ENCODE measurements around the gene BRWD1. TPM values are rescaled to one million over a fixed set of nuclear protein-coding genes. Genes with fewer than 3 reads are reported as not detected.

BRWD1 gene
- total RNA-seq, 4 donors from 2014 or later, result 65.3 to 99.4 (median 87.7) TPM

- H3K36me3 ChIP-seq, result peaks cover 0 to 22% (median 0%) of the 10 kb centered on the region in 3 donors
- H3K27ac ChIP-seq, result peak overlapping the region in 1 of 4 donors; percentile 99
- H3K27me3 ChIP-seq, result no peaks in the 10 kb centered on the region
- H3K4me1 ChIP-seq, result peaks cover 0 to 32% (median 10%) of the 10 kb centered on the region in 4 donors
- no peak overlapping the region for H3K4me3 ChIP-seq
- H3K9me3 ChIP-seq, result no peaks in the 10 kb centered on the region
- DNase-seq (ENCODE audit: low spot score in 2 of 2), result no peak
- no peak for TF ChIP-seq POLR2A (IDR thresholded peaks at IDR 0.05)
- WGBS, 2 donors, result 92 to 93% methylated on average over 7 of the region's 7 CpGs
These were observed 2.3 kb downstream of the BRWD1 start for GRCh38 chr21:39311164-39311563.

GRCh38 chr21:39307466-39307865, 6.0 kb downstream of the BRWD1 start:
- Histone ChIP-seq H3K27me3 (no peaks in the 10 kb centered on the region), H3K36me3 (peaks cover 0 to 37% (median 0%) of the 10 kb centered on the region in 3 donors), H3K4me3 (no peak overlapping the region), H3K9me3 (no peaks in the 10 kb centered on the region), H3K27ac (no peak overlapping the region), H3K4me1 (peaks cover 0 to 23% (median 7%) of the 10 kb centered on the region in 4 donors)
- TF ChIP-seq CTCF (IDR thresholded peaks at IDR 0.05) (no peak), POLR2A (IDR thresholded peaks at IDR 0.05) (no peak), EP300 (IDR thresholded peaks at IDR 0.05) (no peak)
- no peak for DNase-seq (ENCODE audit: low spot score in 2 of 2)
- 69 to 90% methylated on average over 1 of the region's 1 CpG for WGBS, 2 donors

DNA sequence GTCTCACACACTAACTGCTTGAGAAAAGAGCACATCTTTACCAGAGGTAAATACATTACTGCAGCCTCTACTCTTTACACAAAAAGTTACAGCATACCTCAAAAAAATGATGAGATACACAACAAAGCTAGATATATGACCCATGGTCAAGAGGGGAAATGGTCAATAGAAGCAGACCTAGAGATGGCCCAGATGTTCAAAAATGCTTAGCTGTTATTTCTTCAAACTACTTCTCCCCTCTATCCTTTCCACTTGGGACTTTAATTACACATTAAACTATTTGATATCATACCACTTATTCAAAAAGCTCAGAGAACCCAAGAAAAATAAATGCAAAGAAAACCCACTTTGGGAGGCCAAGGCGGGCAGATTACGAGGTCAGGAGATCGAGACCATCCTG, 12.8 kb downstream of the BRWD1 start:
- peaks cover 0 to 16% (median 0%) of the 10 kb centered on the region in 4 donors for H3K4me1 ChIP-seq
- no peaks in the 10 kb centered on the region for H3K27me3 ChIP-seq
- peaks cover 0 to 17% (median 0%) of the 10 kb centered on the region in 4 donors for H3K9me3 ChIP-seq
- H3K36me3 ChIP-seq, result peaks cover 0 to 58% (median 1%) of the 10 kb centered on the region in 3 donors
- TF ChIP-seq CTCF (IDR thresholded peaks at IDR 0.05) (no peak), POLR2A (IDR thresholded peaks at IDR 0.05) (no peak), EP300 (IDR thresholded peaks at IDR 0.05) (no peak)
- H3K4me3 ChIP-seq, result no peak overlapping the region
- no peak overlapping the region for H3K27ac ChIP-seq
- 95 to 97% methylated on average over 3 of the region's 3 CpGs for WGBS, 2 donors
- DNase-seq (ENCODE audit: low spot score in 2 of 2), result no peak

DNA sequence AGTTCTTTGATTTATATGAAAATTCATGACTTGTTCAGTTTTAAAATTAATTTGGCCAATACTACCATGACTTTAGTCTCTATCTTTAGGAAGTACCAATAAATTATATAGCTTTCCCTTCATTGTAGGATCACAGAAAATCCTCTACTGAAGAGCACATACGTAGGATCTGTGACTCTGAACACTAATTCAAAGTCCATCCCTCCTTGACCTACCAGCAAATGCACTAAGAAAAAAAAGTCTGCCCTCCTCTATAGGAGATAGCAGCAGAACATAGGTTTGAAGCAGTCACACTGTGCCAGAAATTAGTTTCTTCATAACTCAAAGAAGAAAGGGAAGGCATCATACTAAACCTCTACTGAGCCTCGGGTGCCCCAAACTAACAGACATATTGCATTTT, 16.5 kb downstream of the BRWD1 start:
- peaks cover 0 to 76% (median 10%) of the 10 kb centered on the region in 3 donors for H3K36me3 ChIP-seq

DNA sequence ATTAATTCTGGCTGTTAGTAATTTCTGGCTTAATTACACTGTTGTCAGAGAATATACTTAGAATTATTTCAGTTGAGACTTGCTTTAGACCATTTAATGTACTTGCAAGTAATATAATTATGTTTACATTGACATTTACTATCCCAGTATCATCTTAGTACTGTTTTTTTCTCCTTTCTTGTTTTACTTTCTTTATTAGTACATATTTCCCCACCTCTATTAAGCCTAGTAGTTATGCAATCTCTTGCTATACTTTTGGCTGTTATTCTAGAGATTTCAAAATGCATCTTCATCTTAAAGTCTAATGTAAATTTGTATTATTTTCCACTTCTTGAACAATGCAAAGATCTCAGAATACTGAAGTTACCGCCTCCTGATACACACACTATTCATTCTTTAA, 24.4 kb downstream of the BRWD1 start:
- no peak for DNase-seq (ENCODE audit: low spot score in 2 of 2)
- TF ChIP-seq POLR2A (IDR thresholded peaks at IDR 0.05) (no peak), EP300 (IDR thresholded peaks at IDR 0.05) (no peak), CTCF (IDR thresholded peaks at IDR 0.05) (no peak)
- no peaks in the 10 kb centered on the region for H3K4me1 ChIP-seq
- H3K27me3 ChIP-seq, result no peaks in the 10 kb centered on the region
- no peak overlapping the region for H3K4me3 ChIP-seq
- peaks cover 0 to 7% (median 0%) of the 10 kb centered on the region in 4 donors for H3K9me3 ChIP-seq
- no peak overlapping the region for H3K27ac ChIP-seq
- WGBS, 2 donors, result 97 to 98% methylated on average over 1 of the region's 1 CpG
- peaks cover 0 to 93% (median 12%) of the 10 kb centered on the region in 3 donors for H3K36me3 ChIP-seq

More for the DNA sequence above, 16.5 kb downstream of the BRWD1 start:
- Histone ChIP-seq H3K27me3 (no peaks in the 10 kb centered on the region), H3K27ac (no peak overlapping the region), H3K4me1 (peaks cover 0 to 16% (median 0%) of the 10 kb centered on the region in 4 donors), H3K9me3 (peaks cover 0 to 17% (median 0%) of the 10 kb centered on the region in 4 donors), H3K4me3 (no peak overlapping the region)
- no peak for DNase-seq (ENCODE audit: low spot score in 2 of 2)
- TF ChIP-seq CTCF (IDR thresholded peaks at IDR 0.05) (no peak), EP300 (IDR thresholded peaks at IDR 0.05) (no peak), POLR2A (IDR thresholded peaks at IDR 0.05) (no peak)
- 80 to 84% methylated on average over 2 of the region's 2 CpGs for WGBS, 2 donors

DNA sequence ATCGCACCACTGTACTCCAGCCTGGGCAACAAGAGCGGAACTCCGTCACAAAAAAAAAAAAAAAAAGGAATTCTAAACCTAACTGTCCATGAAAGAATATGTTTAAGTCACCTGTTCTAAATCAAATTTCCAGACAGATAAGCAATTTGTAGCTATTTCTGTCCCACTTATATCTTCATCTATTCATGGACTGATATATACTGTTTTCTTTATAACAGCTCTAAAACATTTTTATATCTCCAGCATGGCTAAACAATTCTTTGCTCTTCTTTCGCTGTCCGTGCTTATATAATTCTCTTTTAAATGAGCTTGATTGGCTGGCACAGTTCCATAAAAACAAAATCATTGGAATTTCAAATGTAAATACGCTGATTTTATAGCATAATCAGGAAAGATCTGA, 30.5 kb downstream of the BRWD1 start:
- TF ChIP-seq EP300 (IDR thresholded peaks at IDR 0.05), result no peak
- no peak for TF ChIP-seq CTCF (IDR thresholded peaks at IDR 0.05)
- TF ChIP-seq POLR2A (IDR thresholded peaks at IDR 0.05), result no peak
- Histone ChIP-seq H3K27ac (no peak overlapping the region), H3K4me1 (no peaks in the 10 kb centered on the region), H3K4me3 (no peak overlapping the region), H3K9me3 (no peaks in the 10 kb centered on the region), H3K36me3 (peaks cover 0 to 60% (median 10%) of the 10 kb centered on the region in 3 donors), H3K27me3 (no peaks in the 10 kb centered on the region)
- DNase-seq (ENCODE audit: low spot score in 2 of 2), result no peak
- 93 to 94% methylated on average over 6 of the region's 6 CpGs for WGBS, 2 donors
